OCI-LY3 (cell line): Measurements from ENCODE around the gene PRKCE.

Experiments used
- CTCF ChIP-seq: fragments of 200-600, 300-600 bp; sonication (generic); IDR thresholded peaks from 2 replicates; pipeline ENCODE4 v1.5.1; 2014; ENCODE audit warnings: antibody characterized with exemption, low read length, low read depth
- EZH2phosphoT487 ChIP-seq: fragments of 200-600 bp; shearing (Covaris generic); IDR thresholded peaks from 2 replicates; pipeline ENCODE4 v1.6.1; 2018; ENCODE audit warnings: antibody characterized with exemption, mixed run types, low read depth

GRCh38 chr2:45905632-45905958 is 254.1 kb downstream of the PRKCE start:
- no peak for TF ChIP-seq CTCF
- no peak for TF ChIP-seq EZH2phosphoT487
